Mesenchymal stem cell (in vitro differentiated cells and primary cell): ENCODE measurements around the gene TAF11L6. TPM values are rescaled to one million over a fixed set of nuclear protein-coding genes. Genes with fewer than 3 reads are reported as not detected.

Experiments used
- small RNA-seq: library from polyadenylated mRNA; stranded (forward); fragments of <200 nt; extraction: miRNeasy Mini kit (QIAGEN cat#:217004); gene quantifications from one replicate; pipeline ENCODE3, GENCODE V24; 2013; ENCODE audit warnings: low read depth

Gene TAF11L6

Small RNA genes within 50 kb of the gene (small RNA-seq; reads per million reads assigned to genes)
- not detected for gene AC106774.3
